HepG2 (cell line): Measurements from ENCODE around the gene MTRF1. TPM values are rescaled to one million over a fixed set of nuclear protein-coding genes. Genes with fewer than 3 reads are reported as not detected.
A peak's percentile ranks its signal among the peaks of the same experiment; 100 is the strongest.

Experiments used
- ATAC-seq: fragments of 200-7000 bp; cut with Tn5 transposase; 3 replicates; pipeline ENCODE4 v1.9.1; 2020; ENCODE audit warnings: mild to moderate bottlenecking, moderate library complexity
- BruUV-seq: library from RNA; stranded (reverse); fragments of 400-500 nt; replicated peaks from 2 replicates; lab custom pipeline; 2021; lab: Mats Ljungman, UMichigan
- CTCF ChIA-PET: fragments of 300-600 bp; formaldehyde crosslinking; extraction: SDS; loops from one replicate; lab custom pipeline; 2021; ENCODE audit warnings: low total read pairs, inconsistent platforms, low intra/inter-chr PET ratio; lab: Yijun Ruan, JAX
- POLR2A ChIA-PET: fragments of 350-600 bp; sonication (Branson Sonifier 250); formaldehyde crosslinking; loops from one replicate; lab custom pipeline; 2020; ENCODE audit warnings: antibody characterized with exemption, inconsistent platforms; lab: Yijun Ruan, JAX
- DNase-seq: peaks from one replicate; pipeline ENCODE4 v3.0.0-alpha.2; 2015; ENCODE audit warnings: low spot score
- FAIRE-seq: peaks from 3 replicates; lab custom pipeline; 2011; peaks lifted over from hg19 to GRCh38; lab: Jason Lieb, UNC
- H2AFZ ChIP-seq: one replicate; pipeline ENCODE4 v1.6.1; 2011; ENCODE audit warnings: low read length, inconsistent platforms
- H3K27ac ChIP-seq: fragments of 300-600 bp; 3 replicates; pipeline ENCODE4 v1.8.0; 2011; ENCODE audit warnings: mixed run types, mild to moderate bottlenecking, mixed read lengths, low read length, inconsistent platforms; ENCODE audit not compliant: insufficient read depth; ENCODE audit errors: extremely low read length
- H3K27me3 ChIP-seq, 2 experiments: fragments of 200-600 bp in 1 of 2; 2 replicates in 1 of 2; 3 replicates in 1 of 2; pipeline versions ENCODE4 v1.6.0 to v1.8.0; 2011; ENCODE audit warnings: low read length in 2 of 2, mild to moderate bottlenecking in 2 of 2, moderate library complexity in 2 of 2, inconsistent platforms in 1 of 2; ENCODE audit not compliant: insufficient read depth in 2 of 2, control insufficient read depth in 1 of 2
- H3K36me3 ChIP-seq, 2 experiments: fragments of 200-600 bp in 1 of 2; replicated peaks in 1 of 2; 2 replicates in 1 of 2; 3 replicates in 1 of 2; pipeline versions ENCODE4 v1.5.1 to v1.8.0; 2011; ENCODE audit warnings: low read length in 2 of 2, inconsistent platforms in 1 of 2; ENCODE audit not compliant: insufficient read depth in 2 of 2, control insufficient read depth in 1 of 2
- H3K4me1 ChIP-seq: 2 replicates; pipeline ENCODE4 v1.5.1; 2012; ENCODE audit warnings: low read length, inconsistent platforms; ENCODE audit not compliant: insufficient read depth
- H3K4me2 ChIP-seq: 2 replicates; pipeline ENCODE4 v1.6.0; 2011; ENCODE audit warnings: low read depth, low read length, inconsistent platforms
- H3K4me3 ChIP-seq, 3 experiments: fragments of 200-600 bp in 1 of 3; sonication (generic), shearing (Covaris generic) in 1 of 3; replicated peaks in 1 of 3; 2 replicates each; pipeline ENCODE4 v1.5.1; 2011 to 2016; ENCODE audit warnings: low read length in 3 of 3, inconsistent platforms in 2 of 3, low read depth in 2 of 3, mild to moderate bottlenecking in 2 of 3, control low read depth in 1 of 3, mixed read lengths in 1 of 3; ENCODE audit not compliant: insufficient read depth in 1 of 3
- H3K79me2 ChIP-seq: one replicate; pipeline ENCODE4 v1.6.1; 2011; ENCODE audit warnings: low read length, inconsistent platforms; ENCODE audit not compliant: insufficient read depth
- H3K9ac ChIP-seq: 2 replicates; pipeline ENCODE4 v1.6.0; 2011; ENCODE audit warnings: mild to moderate bottlenecking, low read depth, low read length, inconsistent platforms; ENCODE audit not compliant: insufficient read depth
- H3K9me3 ChIP-seq: 2 replicates; pipeline ENCODE4 v1.5.1; 2012; ENCODE audit warnings: mild to moderate bottlenecking, low read length
- H4K20me1 ChIP-seq: 2 replicates; pipeline ENCODE4 v1.6.0; 2011; ENCODE audit warnings: inconsistent platforms, mild to moderate bottlenecking, low read length, moderate library complexity; ENCODE audit not compliant: insufficient read depth
- CEBPB ChIP-seq: IDR thresholded peaks from 2 replicates; pipeline ENCODE4 v1.6.1; 2011; ENCODE audit warnings: low read depth, low read length, improper control_type of control experiment, borderline replicate concordance
- FOXP1 ChIP-seq, 2 experiments: fragments of 450-650 bp in 1 of 2; IDR thresholded peaks; 2 replicates each; pipeline ENCODE4 v1.6.1; 2017 to 2018; ENCODE audit warnings: antibody characterized with exemption in 1 of 2
- HIVEP1 ChIP-seq: sonication (generic); formaldehyde crosslinking; IDR thresholded peaks from 2 replicates; pipeline ENCODE4 v1.4.0; 2020; ENCODE audit warnings: mild to moderate bottlenecking, missing genetic modification reagents
- HNF4A ChIP-seq: sonication (generic); formaldehyde crosslinking; IDR thresholded peaks from 2 replicates; pipeline ENCODE4 v1.4.0; 2020; ENCODE audit warnings: missing genetic modification reagents
- HNRNPH1 ChIP-seq: fragments of 200-400 bp; formaldehyde crosslinking; optimal IDR thresholded peaks from 2 replicates; pipeline ENCODE3; 2017; ENCODE audit warnings: mild to moderate bottlenecking, low read depth, low read length
- KLF15 ChIP-seq: sonication (generic); formaldehyde crosslinking; IDR thresholded peaks from 2 replicates; pipeline ENCODE4 v1.8.1; 2023; ENCODE audit warnings: borderline replicate concordance, mild to moderate bottlenecking, inconsistent platforms, missing genetic modification reagents, mixed read lengths
- MED1 ChIP-seq: sonication (generic); formaldehyde crosslinking; IDR thresholded peaks from 2 replicates; pipeline ENCODE4 v1.4.0; 2020; ENCODE audit warnings: missing genetic modification reagents
- MTF2 ChIP-seq: sonication (generic); formaldehyde crosslinking; IDR thresholded peaks from 2 replicates; pipeline ENCODE4 v1.5.0; 2020; ENCODE audit warnings: missing genetic modification reagents, borderline replicate concordance
- NFKBIZ ChIP-seq: IDR thresholded peaks from 2 replicates; pipeline ENCODE4 v1.6.1; 2018; ENCODE audit warnings: missing genetic modification reagents, missing compliant biosample characterization
- NR2F1 ChIP-seq, 2 experiments: fragments of 450-650 bp in 1 of 2; formaldehyde crosslinking in 1 of 2; IDR thresholded peaks; 2 replicates each; pipeline versions ENCODE4 v1.5.0 to v1.6.1; 2016 to 2020; ENCODE audit warnings: mild to moderate bottlenecking in 1 of 2, missing compliant biosample characterization in 1 of 2, missing genetic modification reagents in 1 of 2, moderate library complexity in 1 of 2
- NR2F6 ChIP-seq, 2 experiments: IDR thresholded peaks; 2 replicates each; pipeline ENCODE4 v1.6.1; 2016; ENCODE audit warnings: antibody characterized with exemption in 1 of 2, mild to moderate bottlenecking in 1 of 2
- RARA ChIP-seq: IDR thresholded peaks from 2 replicates; pipeline ENCODE4 v1.6.1; 2016; ENCODE audit warnings: missing genetic modification reagents, missing compliant biosample characterization
- SNAPC5 ChIP-seq: sonication (generic); formaldehyde crosslinking; IDR thresholded peaks from 2 replicates; pipeline ENCODE4 v1.8.1; 2023; ENCODE audit warnings: mild to moderate bottlenecking, missing genetic modification reagents, borderline replicate concordance
- SRSF4 ChIP-seq: fragments of 200-400 bp; formaldehyde crosslinking; IDR thresholded peaks from one replicate; pipeline ENCODE4 v1.6.1; 2018; ENCODE audit warnings: mild to moderate bottlenecking, low read depth, low read length, moderate library complexity; ENCODE audit not compliant: poor library complexity, severe bottlenecking
- TBP ChIP-seq: sonication (generic); formaldehyde crosslinking; IDR thresholded peaks from 2 replicates; pipeline ENCODE4 v1.5.0; 2020; ENCODE audit warnings: missing genetic modification reagents
- ZNF12 ChIP-seq: sonication (generic); formaldehyde crosslinking; IDR thresholded peaks from 2 replicates; pipeline ENCODE4 v1.5.0; 2020; ENCODE audit warnings: missing genetic modification reagents
- ZNF20 ChIP-seq: sonication (generic); formaldehyde crosslinking; IDR thresholded peaks from 2 replicates; pipeline ENCODE4 v1.4.0; 2020; ENCODE audit warnings: mild to moderate bottlenecking, moderate library complexity, missing genetic modification reagents
- ZNF337 ChIP-seq: sonication (generic); formaldehyde crosslinking; IDR thresholded peaks from 2 replicates; pipeline ENCODE4 v1.5.1; 2020; ENCODE audit warnings: missing genetic modification reagents, low read depth, mild to moderate bottlenecking, borderline replicate concordance
- ZNF432 ChIP-seq: sonication (generic); formaldehyde crosslinking; IDR thresholded peaks from 2 replicates; pipeline ENCODE4 v1.5.0; 2020; ENCODE audit warnings: missing genetic modification reagents, mild to moderate bottlenecking, borderline replicate concordance
- ZNF468 ChIP-seq: sonication (generic); formaldehyde crosslinking; IDR thresholded peaks from 2 replicates; pipeline ENCODE4 v1.8.0; 2022; ENCODE audit warnings: mild to moderate bottlenecking, moderate library complexity, missing genetic modification reagents
- ZNF597 ChIP-seq: sonication (generic); formaldehyde crosslinking; IDR thresholded peaks from 2 replicates; pipeline ENCODE4 v1.5.0; 2020; ENCODE audit warnings: missing genetic modification reagents
- ZNF644 ChIP-seq: IDR thresholded peaks from 2 replicates; pipeline ENCODE4 v1.6.1; 2016; ENCODE audit warnings: low read depth
- ZNF770 ChIP-seq: sonication (generic); formaldehyde crosslinking; IDR thresholded peaks from 2 replicates; pipeline ENCODE4 v1.5.0; 2020; ENCODE audit warnings: mild to moderate bottlenecking, missing genetic modification reagents
- WGBS: methylation state at CpG from one replicate; pipeline ENCODE4 v1.1.6; 2017; ENCODE audit warnings: low lambda C conversion rate; 5-methylcytosine and 5-hydroxymethylcytosine counted together
- in situ Hi-C: cut with HindIII; loops from 2 replicates; pipeline ENCODE4 v1.10.0; 2017; ENCODE audit warnings: low pct_unique_long_range_greater_than_20kb; ENCODE audit not compliant: extremely low pct_ligation_motif_present
- intact Hi-C: fragments of 100-400 bp; cut with micrococcal nuclease; formaldehyde crosslinking; loops from one replicate; pipeline ENCODE4 v1.10.0; 2022; ENCODE audit not compliant: unreplicated experiment
- polyA plus RNA-seq, 8 experiments: library from polyadenylated mRNA; depleted of rRNA in 3 of 8; stranded (reverse) in 7 of 8; unstranded in 1 of 8; fragments of >200 nt; fragmentation: Illumina TruSeq in 4 of 8; extraction: Trizol in 4 of 8; gene quantifications; 2 replicates each; pipeline versions ENCODE4 v1.2.1 to v1.2.3, GENCODE V29; 2011 to 2016; ENCODE audit warnings: low read depth in 4 of 8, missing spikeins in 1 of 8, mixed read lengths in 1 of 8; ENCODE audit not compliant: insufficient read depth in 1 of 8
- total RNA-seq, 5 experiments: library from RNA; depleted of rRNA; stranded (reverse); fragments of >200 nt; fragmentation: Illumina TruSeq; extraction: Trizol; gene quantifications; 2 replicates each; pipeline ENCODE4 v1.2.3, GENCODE V29; 2016; ENCODE audit warnings: low read depth in 1 of 5

The MTRF1 gene
- total and polyA plus RNA-seq, 2 of the 13 experiments (the other 11 are each of a cell fraction or from before 2014, with no cell fraction given) = 21.6 to 27.2 TPM

- Histone ChIP-seq H2AFZ (no peak overlapping the region), H3K4me2 (no peak overlapping the region), H3K27ac (no peak overlapping the region), H4K20me1 (no peaks in the 10 kb centered on the region), H3K27me3 (peaks cover 0 to 8% of the 10 kb centered on the region in 2 experiments; a peak in 1 of 5 replicates), H3K4me1 (peaks cover 12% of the 10 kb centered on the region), H3K79me2 (no peaks in the 10 kb centered on the region), H3K4me3 (no peak overlapping the region), H3K9ac (no peak overlapping the region), H3K36me3 (no peaks in the 10 kb centered on the region), H3K9me3 (peaks cover 4% of the 10 kb centered on the region; the same call in 1 of the 2 replicates)
- CTCF ChIA-PET = no interaction called here
- DNase-seq (peak; percentile 36), FAIRE-seq (no peak), ATAC-seq (no peak)
- no TSS peak for BruUV-seq
- TF ChIP-seq SNAPC5 (CRISPR knock-in tag) (no peak), CEBPB (peak; percentile 44; the same call in 1 of the 2 replicates), RARA (CRISPR knock-in tag) (peak; percentile 72), ZNF337 (no peak), NR2F6 (IDR thresholded peaks at IDR 0.05) (peak; percentile 55), NR2F6 (CRISPR knock-in tag; IDR thresholded peaks at IDR 0.05) (peak; percentile 48; the same call in 1 of the 2 replicates), ZNF20 (CRISPR knock-in tag) (no peak), KLF15 (CRISPR knock-in tag) (no peak), ZNF432 (CRISPR knock-in tag) (no peak), FOXP1 (IDR thresholded peaks at IDR 0.05) (no peak), FOXP1 (CRISPR knock-in tag; IDR thresholded peaks at IDR 0.05) (no peak), MED1 (no peak), ZNF468 (CRISPR knock-in tag) (no peak), ZNF770 (CRISPR knock-in tag) (peak; percentile 58; the same call in 1 of the 2 replicates), TBP (CRISPR knock-in tag) (no peak), HNRNPH1 (no peak), NR2F1 (CRISPR knock-in tag; IDR thresholded peaks at IDR 0.05) (peak; percentile 50 to 70), ZNF644 (no peak), HIVEP1 (CRISPR knock-in tag) (no peak), SRSF4 (no peak), HNF4A (CRISPR knock-in tag) (peak; percentile 38; the same call in 1 of the 2 replicates), ZNF12 (CRISPR knock-in tag) (no peak), MTF2 (CRISPR knock-in tag) (no peak), NFKBIZ (no peak), ZNF597 (CRISPR knock-in tag) (no peak)
- WGBS = 0% methylated on average over 1 of the region's 1 CpG
- in situ Hi-C loops = no loop called here
- POLR2A ChIA-PET = no interaction called here
- intact Hi-C loops = no loop called here
Observed at GRCh38 chr13:41295973-41296372, 32.6 kb upstream of the MTRF1 start.
